Measurements from ENCODE around the gene METTL22.

- TF ChIP-seq CTCF (IDR thresholded peaks at IDR 0.05) = no peak
- TF ChIP-seq EZH2phosphoT487 (IDR thresholded peaks at IDR 0.05) = no peak
These were observed 24.3 kb downstream of the METTL22 start for GRCh38 chr16:8645831-8646230.
